ENCODE data around the gene TNIK.
A peak's percentile ranks its signal among the peaks of the same experiment; 100 is the strongest.
"Not testable (repeated sequence)": the region's sequence is repeated elsewhere in the genome, so short reads cannot be mapped to it uniquely, and the experiment has no call there.

The TNIK gene

DNA sequence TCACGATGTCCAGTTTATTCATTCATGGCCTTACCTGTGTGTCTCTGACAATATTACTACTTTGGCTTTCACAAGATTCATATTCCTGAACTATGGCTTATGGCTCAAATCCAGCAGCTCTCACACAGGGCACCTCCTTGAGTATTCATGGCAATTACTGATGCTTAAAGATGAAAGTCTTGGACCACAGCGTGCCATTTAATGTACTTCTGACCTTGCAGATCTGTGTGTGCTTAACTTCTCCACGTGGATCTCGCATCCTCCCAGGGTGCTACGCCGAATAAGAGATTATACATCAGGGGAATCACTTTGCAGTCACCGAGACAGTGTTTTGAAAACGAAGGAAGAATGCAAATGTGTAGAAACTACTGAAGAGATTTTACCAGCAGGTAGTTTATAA, 147.5 kb downstream of the TNIK start:
- no peak for DNase-seq
- Histone ChIP-seq H3K9me3 (no peaks in the 10 kb centered on the region), H3K4me1 (no peaks in the 10 kb centered on the region; the same call in 1 of the 2 replicates), H3K27me3 (no peaks in the 10 kb centered on the region), H3K36me3 (no peaks in the 10 kb centered on the region), H3K4me3 (ENCODE audit: low read depth, low read length) (no peak overlapping the region)
- TF ChIP-seq, protein P1, sequence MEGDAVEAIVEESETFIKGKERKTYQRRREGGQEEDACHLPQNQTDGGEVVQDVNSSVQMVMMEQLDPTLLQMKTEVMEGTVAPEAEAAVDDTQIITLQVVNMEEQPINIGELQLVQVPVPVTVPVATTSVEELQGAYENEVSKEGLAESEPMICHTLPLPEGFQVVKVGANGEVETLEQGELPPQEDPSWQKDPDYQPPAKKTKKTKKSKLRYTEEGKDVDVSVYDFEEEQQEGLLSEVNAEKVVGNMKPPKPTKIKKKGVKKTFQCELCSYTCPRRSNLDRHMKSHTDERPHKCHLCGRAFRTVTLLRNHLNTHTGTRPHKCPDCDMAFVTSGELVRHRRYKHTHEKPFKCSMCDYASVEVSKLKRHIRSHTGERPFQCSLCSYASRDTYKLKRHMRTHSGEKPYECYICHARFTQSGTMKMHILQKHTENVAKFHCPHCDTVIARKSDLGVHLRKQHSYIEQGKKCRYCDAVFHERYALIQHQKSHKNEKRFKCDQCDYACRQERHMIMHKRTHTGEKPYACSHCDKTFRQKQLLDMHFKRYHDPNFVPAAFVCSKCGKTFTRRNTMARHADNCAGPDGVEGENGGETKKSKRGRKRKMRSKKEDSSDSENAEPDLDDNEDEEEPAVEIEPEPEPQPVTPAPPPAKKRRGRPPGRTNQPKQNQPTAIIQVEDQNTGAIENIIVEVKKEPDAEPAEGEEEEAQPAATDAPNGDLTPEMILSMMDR (IDR thresholded peaks at IDR 0.05; ENCODE audit: low read depth, low read length): no peak

DNA sequence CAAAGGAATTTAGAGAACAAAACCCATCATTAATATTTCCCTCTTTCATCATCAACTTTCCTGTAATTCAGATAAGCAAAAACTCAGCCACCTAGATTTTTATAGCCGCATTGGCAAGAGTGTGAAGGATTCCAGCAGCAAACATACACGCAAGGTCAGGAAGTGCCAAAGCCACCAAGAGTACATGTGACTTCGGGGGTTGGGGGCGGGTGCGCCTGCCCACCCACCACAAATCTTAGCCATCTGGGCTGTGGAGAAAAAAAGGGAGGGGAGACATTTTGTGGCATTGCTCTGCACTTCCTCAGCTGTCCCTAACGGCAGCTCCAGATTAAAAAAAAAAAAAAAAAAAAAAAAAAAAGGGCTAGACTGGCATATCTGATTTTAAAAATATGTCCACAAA, 148.4 kb downstream of the TNIK start:
- Histone ChIP-seq H3K4me3 (ENCODE audit: low read depth, low read length) (no peak overlapping the region), H3K4me1 (no peaks in the 10 kb centered on the region; the same call in 1 of the 2 replicates), H3K27me3 (no peaks in the 10 kb centered on the region), H3K36me3 (no peaks in the 10 kb centered on the region), H3K9me3 (no peaks in the 10 kb centered on the region)
- no peak for DNase-seq
- TF ChIP-seq, protein P1 (IDR thresholded peaks at IDR 0.05; ENCODE audit: low read depth, low read length): no peak

DNA sequence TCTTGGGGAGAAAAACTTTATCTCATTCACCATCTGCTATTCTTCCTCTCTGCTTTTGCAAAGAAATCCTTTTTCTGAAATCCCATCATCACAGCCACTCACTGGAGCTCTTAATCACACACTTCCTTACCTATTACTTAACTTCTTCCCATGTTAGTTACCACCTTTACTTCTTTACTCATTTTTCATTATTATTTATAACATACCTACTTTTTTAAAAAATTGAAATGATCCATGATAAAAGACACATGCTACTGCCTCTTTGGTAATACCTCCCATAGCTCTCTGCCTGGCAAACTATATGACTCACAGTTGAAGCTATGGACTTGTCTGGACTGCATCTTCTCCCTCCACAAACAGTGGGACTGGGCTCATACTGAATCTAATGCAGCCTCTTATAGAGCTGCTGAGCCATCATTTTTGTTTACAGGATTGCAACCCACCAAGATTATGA, 150.3 kb downstream of the TNIK start:
- no peaks in the 10 kb centered on the region for H3K36me3 ChIP-seq
- H3K27me3 ChIP-seq: no peaks in the 10 kb centered on the region
- no peaks in the 10 kb centered on the region for H3K9me3 ChIP-seq
- H3K4me1 ChIP-seq: no peaks in the 10 kb centered on the region; the same call in 1 of the 2 replicates
- no peak overlapping the region for H3K4me3 ChIP-seq (ENCODE audit: low read depth, low read length)
- TF ChIP-seq, protein P1 (IDR thresholded peaks at IDR 0.05; ENCODE audit: low read depth, low read length): no peak
- DNase-seq: peak; percentile 24

DNA sequence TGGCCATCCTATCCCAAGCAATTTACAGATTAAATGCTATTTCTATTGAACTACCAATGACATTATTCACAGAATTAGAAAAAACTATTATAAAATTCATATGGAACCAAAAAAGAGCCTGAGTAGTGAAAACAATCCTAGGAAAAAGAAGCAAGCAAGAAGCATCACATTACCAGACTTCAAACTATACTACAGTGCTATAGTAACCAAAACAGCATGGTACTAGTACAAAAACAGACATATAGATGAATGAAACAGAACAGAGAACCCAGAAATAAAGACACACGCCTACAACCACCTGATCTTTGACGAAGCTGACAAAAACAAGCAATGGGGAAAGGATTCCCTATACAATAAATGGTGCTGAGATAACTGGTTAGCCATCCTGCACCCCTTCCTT, 152.2 kb downstream of the TNIK start:
- DNase-seq: no peak
- TF ChIP-seq, protein P1 (IDR thresholded peaks at IDR 0.05; ENCODE audit: low read depth, low read length): no peak
- H3K4me3 ChIP-seq (ENCODE audit: low read depth, low read length): no peak overlapping the region
- H3K36me3 ChIP-seq: no peaks in the 10 kb centered on the region
- no peaks in the 10 kb centered on the region; the same call in 1 of the 2 replicates for H3K4me1 ChIP-seq
- no peaks in the 10 kb centered on the region for H3K27me3 ChIP-seq
- H3K9me3 ChIP-seq: no peaks in the 10 kb centered on the region

DNA sequence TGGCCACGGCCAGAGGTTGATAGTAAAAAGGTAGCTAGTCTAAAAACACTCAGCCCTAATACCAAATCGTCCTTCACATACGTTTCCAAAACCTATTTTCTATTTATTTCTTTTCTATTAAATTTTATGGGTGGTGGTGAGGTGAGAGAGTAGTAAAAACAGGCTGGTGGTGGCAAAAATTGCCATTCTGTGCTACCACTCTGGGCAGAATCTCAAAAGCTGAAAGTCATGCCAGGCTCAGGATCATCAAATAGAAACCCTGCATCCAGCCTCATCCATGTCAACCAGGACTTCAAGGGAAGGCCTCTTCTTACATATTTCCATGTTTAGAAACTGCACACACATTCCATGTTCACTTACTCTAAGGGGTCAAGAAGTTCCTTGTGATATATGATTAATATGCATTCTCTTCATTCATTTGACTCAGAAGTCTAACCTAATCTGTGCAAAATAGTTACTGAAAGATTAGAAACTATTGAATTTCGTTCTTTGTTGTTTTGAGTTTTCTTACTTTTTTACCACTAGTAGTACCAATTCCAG, 153.1 kb downstream of the TNIK start:
- TF ChIP-seq, protein P1 (IDR thresholded peaks at IDR 0.05; ENCODE audit: low read depth, low read length): no peak
- Histone ChIP-seq H3K27me3 (no peaks in the 10 kb centered on the region), H3K36me3 (no peaks in the 10 kb centered on the region), H3K9me3 (no peaks in the 10 kb centered on the region), H3K4me3 (ENCODE audit: low read depth, low read length) (no peak overlapping the region), H3K4me1 (no peaks in the 10 kb centered on the region; the same call in 1 of the 2 replicates)
- DNase-seq: no peak

DNA sequence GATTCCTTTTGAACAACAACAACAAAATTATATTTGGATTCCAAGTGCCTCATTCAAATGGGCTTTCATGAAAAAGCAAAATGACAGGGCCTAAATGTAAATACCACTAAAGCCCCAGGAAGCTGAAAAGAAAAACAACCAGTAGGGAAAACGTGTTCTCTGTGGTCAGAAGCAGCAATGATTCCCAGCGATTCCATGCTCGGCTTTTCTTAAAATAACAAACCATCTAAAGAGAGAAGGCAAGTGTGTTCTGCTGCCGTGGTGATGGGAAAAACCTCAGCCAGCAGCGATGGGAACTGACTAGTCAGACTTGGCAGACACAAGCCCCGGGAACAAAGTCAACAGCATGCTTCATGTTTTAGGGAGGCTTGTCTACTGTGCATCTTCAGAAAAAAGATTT, 153.6 kb downstream of the TNIK start:
- Histone ChIP-seq H3K27me3 (no peaks in the 10 kb centered on the region), H3K36me3 (no peaks in the 10 kb centered on the region), H3K4me3 (ENCODE audit: low read depth, low read length) (no peak overlapping the region), H3K9me3 (no peaks in the 10 kb centered on the region), H3K4me1 (no peaks in the 10 kb centered on the region; the same call in 1 of the 2 replicates)
- DNase-seq: no peak
- TF ChIP-seq, protein P1 (IDR thresholded peaks at IDR 0.05; ENCODE audit: low read depth, low read length): no peak

DNA sequence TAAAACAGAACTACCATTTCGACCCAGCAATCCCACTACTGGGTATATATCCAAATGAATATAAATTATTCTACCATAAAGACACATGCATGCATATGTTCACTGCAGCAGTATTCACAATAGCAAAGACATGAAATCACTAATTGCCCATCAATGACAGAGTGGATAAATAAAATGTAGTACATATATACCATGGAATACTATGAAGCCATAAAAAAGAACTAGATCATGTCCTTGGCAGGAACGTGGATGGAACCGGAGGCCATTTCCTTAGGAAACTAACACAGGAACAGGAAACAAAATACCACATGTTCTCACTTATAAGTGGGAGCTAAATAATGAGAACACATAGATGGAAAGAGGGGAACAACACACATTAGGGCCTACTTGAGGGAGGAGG, 154.4 kb downstream of the TNIK start:
- H3K36me3 ChIP-seq; H3K27me3 ChIP-seq; H3K9me3 ChIP-seq; H3K4me3 ChIP-seq (ENCODE audit: low read depth, low read length); H3K4me1 ChIP-seq; DNase-seq: not testable (repeated sequence)

DNA sequence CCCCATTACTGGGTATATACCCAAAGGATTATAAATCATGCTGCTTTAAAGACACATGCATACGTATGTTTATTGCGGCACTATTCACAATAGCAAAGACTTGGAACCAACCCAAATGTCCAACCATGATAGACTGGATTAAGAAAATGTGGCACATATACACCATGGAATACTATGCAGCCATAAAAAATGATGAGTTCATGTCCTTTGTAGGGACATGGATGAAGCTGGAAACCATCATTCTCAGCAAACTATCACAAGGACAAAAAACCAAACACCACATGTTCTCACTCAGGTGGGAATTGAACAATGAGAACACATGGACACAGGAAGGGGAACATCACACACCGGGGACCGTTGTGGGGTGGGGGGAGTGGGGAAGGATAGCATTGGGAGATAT, 155.7 kb downstream of the TNIK start:
- not testable (repeated sequence) for H3K9me3 ChIP-seq; H3K4me3 ChIP-seq (ENCODE audit: low read depth, low read length); H3K27me3 ChIP-seq; DNase-seq; H3K36me3 ChIP-seq; H3K4me1 ChIP-seq

DNA sequence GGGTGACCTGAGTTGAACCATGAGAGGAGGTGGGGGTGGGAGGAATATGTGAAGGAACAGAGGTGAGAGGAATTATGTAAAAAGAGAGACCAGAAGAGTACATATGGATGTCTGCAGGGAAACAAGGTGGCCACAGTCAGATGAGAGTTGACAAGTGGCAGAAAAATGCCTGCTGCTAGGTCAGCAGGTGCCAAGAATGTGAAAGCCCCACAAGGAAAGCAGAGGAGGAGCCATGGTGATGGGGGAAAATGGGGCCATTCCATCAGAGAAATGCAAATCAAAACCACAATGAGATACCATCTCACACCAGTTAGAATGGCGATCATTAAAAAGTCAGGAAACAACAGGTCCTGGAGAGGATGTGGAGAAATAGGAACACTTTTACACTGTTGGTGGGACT, 156.2 kb downstream of the TNIK start:
- not testable (repeated sequence) for H3K9me3 ChIP-seq; H3K4me1 ChIP-seq; H3K36me3 ChIP-seq; H3K27me3 ChIP-seq; DNase-seq; H3K4me3 ChIP-seq (ENCODE audit: low read depth, low read length)
